Superior temporal gyrus (tissue), 1 donor: Measurements from ENCODE around the gene LITAF.
"Not testable (repeated sequence)": the region's sequence is repeated elsewhere in the genome, so short reads cannot be mapped to it uniquely, and the experiment has no call there.

Source experiments
- DNase-seq: peaks from one replicate; pipeline ENCODE4 v3.0.0-alpha.2; 2016; ENCODE audit errors: extremely low spot score

The LITAF gene

GRCh38 chr16:11517961-11518360 is 68.8 kb downstream of the LITAF start:
- DNase-seq = no peak

GRCh38 chr16:11515540-11516430 is 70.9 kb downstream of the LITAF start:
- no peak for DNase-seq

GRCh38 chr16:11514283-11514682 is 72.4 kb downstream of the LITAF start:
- DNase-seq = no peak

- DNase-seq = not testable (repeated sequence)
These were observed 73.4 kb downstream of the LITAF start for GRCh38 chr16:11513366-11513765.

- DNase-seq = no peak
These were observed 74.9 kb downstream of the LITAF start for GRCh38 chr16:11511801-11512200.

GRCh38 chr16:11511328-11511727 is 75.4 kb downstream of the LITAF start:
- no peak for DNase-seq

- DNase-seq = no peak
These were observed 76.3 kb downstream of the LITAF start for GRCh38 chr16:11510178-11510973.

- DNase-seq = no peak
These were observed 78.7 kb downstream of the LITAF start for GRCh38 chr16:11507991-11508390.

- DNase-seq = no peak
These were observed 79.4 kb downstream of the LITAF start for GRCh38 chr16:11507350-11507749.

- no peak for DNase-seq
These were observed 79.9 kb downstream of the LITAF start for GRCh38 chr16:11506741-11507305.

- DNase-seq = not testable (repeated sequence)
These were observed 82.5 kb downstream of the LITAF start for GRCh38 chr16:11504261-11504660.

GRCh38 chr16:11503566-11503965 is 83.2 kb downstream of the LITAF start:
- DNase-seq = no peak

- no peak for DNase-seq
These were observed 84.5 kb downstream of the LITAF start for GRCh38 chr16:11502239-11502638.

- DNase-seq = no peak
These were observed 85.1 kb downstream of the LITAF start for GRCh38 chr16:11501632-11502031.

- no peak for DNase-seq
These were observed 85.9 kb downstream of the LITAF start for GRCh38 chr16:11500700-11501346.

GRCh38 chr16:11499295-11500089 is 87.2 kb downstream of the LITAF start:
- DNase-seq = no peak

- DNase-seq = no peak
These were observed 88.0 kb downstream of the LITAF start for GRCh38 chr16:11498683-11499082.

GRCh38 chr16:11497851-11498289 is 88.8 kb downstream of the LITAF start:
- no peak for DNase-seq
